Neuronal stem cell (in vitro differentiated cells): ENCODE measurements around the gene SMC3.
"Not testable (repeated sequence)": the region's sequence is repeated elsewhere in the genome, so short reads cannot be mapped to it uniquely, and the experiment has no call there.

ENCODE experiments used
- DNase-seq: peaks from one replicate; pipeline ENCODE4 v3.0.0-alpha.2; 2013; ENCODE audit warnings: low spot score
- H2AFZ ChIP-seq: one replicate; pipeline ENCODE4 v1.6.1; 2013; ENCODE audit warnings: mild to moderate bottlenecking, low read length, inconsistent platforms
- H2AK5ac ChIP-seq: 2 replicates; pipeline ENCODE4 v1.6.1; 2013; ENCODE audit warnings: low read depth, mild to moderate bottlenecking, inconsistent platforms, low read length, moderate library complexity, mixed read lengths
- H2BK120ac ChIP-seq: 2 replicates; pipeline ENCODE4 v1.6.1; 2013; ENCODE audit warnings: low read depth, mild to moderate bottlenecking, inconsistent platforms, low read length, moderate library complexity, mixed read lengths
- H2BK12ac ChIP-seq: one replicate; pipeline ENCODE4 v1.6.1; 2013; ENCODE audit warnings: low read length, inconsistent platforms
- H2BK15ac ChIP-seq: 2 replicates; pipeline ENCODE4 v1.6.1; 2013; ENCODE audit warnings: mild to moderate bottlenecking, low read length, inconsistent platforms, mixed read lengths
- H2BK5ac ChIP-seq: one replicate; pipeline ENCODE4 v1.6.1; 2013; ENCODE audit warnings: inconsistent platforms, mild to moderate bottlenecking, low read length, moderate library complexity
- H3K14ac ChIP-seq: one replicate; pipeline ENCODE4 v1.6.1; 2013; ENCODE audit warnings: low read length, inconsistent platforms
- H3K18ac ChIP-seq: 2 replicates; pipeline ENCODE4 v1.6.1; 2013; ENCODE audit warnings: low read length, inconsistent platforms
- H3K23ac ChIP-seq: 2 replicates; pipeline ENCODE4 v1.6.1; 2013; ENCODE audit warnings: low read depth, mild to moderate bottlenecking, mixed read lengths, low read length, inconsistent platforms; ENCODE audit not compliant: poor library complexity
- H3K27ac ChIP-seq: replicated peaks from 3 replicates; pipeline ENCODE4 v1.5.1; 2013; ENCODE audit warnings: low read length, inconsistent platforms
- H3K27me3 ChIP-seq, 3 experiments: 2 replicates each; pipeline ENCODE4 v1.6.1; 2013; ENCODE audit warnings: low read length in 3 of 3, mild to moderate bottlenecking in 2 of 3, inconsistent platforms in 1 of 3, low read depth in 1 of 3, mixed read lengths in 1 of 3, moderate library complexity in 1 of 3; ENCODE audit not compliant: control insufficient read depth in 3 of 3, insufficient read depth in 3 of 3
- H3K36me3 ChIP-seq, 2 donors: replicated peaks in 1 of 2; 2 replicates each; pipeline ENCODE4 v1.6.1; 2013; ENCODE audit warnings: low read length in 2 of 2; ENCODE audit not compliant: control insufficient read depth in 2 of 2, insufficient read depth in 2 of 2
- H3K4ac ChIP-seq: 2 replicates; pipeline ENCODE4 v1.6.1; 2013; ENCODE audit warnings: inconsistent platforms, mild to moderate bottlenecking, low read length, moderate library complexity
- H3K4me1 ChIP-seq, 2 donors: 1 replicate in 1 of 2; 2 replicates in 1 of 2; pipeline ENCODE4 v1.6.1; 2013; ENCODE audit warnings: low read length in 2 of 2, low read depth in 1 of 2; ENCODE audit not compliant: control insufficient read depth in 2 of 2, insufficient read depth in 1 of 2
- H3K4me2 ChIP-seq: one replicate; pipeline ENCODE4 v1.6.1; 2013; ENCODE audit warnings: mild to moderate bottlenecking, low read length, inconsistent platforms; ENCODE audit not compliant: insufficient read depth, poor library complexity, severe bottlenecking
- H3K4me3 ChIP-seq, 2 donors: 2 replicates each; pipeline ENCODE4 v1.5.1; 2013; ENCODE audit warnings: low read length in 2 of 2, mild to moderate bottlenecking in 2 of 2, inconsistent platforms in 1 of 2, moderate library complexity in 1 of 2
- H3K79me1 ChIP-seq: one replicate; pipeline ENCODE4 v1.6.1; 2013; ENCODE audit warnings: low read depth, mild to moderate bottlenecking, inconsistent platforms, low read length, moderate library complexity
- H3K9ac ChIP-seq: one replicate; pipeline ENCODE4 v1.6.1; 2013; ENCODE audit warnings: mild to moderate bottlenecking, low read depth, low read length, inconsistent platforms; ENCODE audit not compliant: poor library complexity
- H3K9me3 ChIP-seq, 2 donors: replicated peaks in 1 of 2; 2 replicates each; pipeline versions ENCODE3 to v1.6.1; 2013; ENCODE audit warnings: low read length in 2 of 2, mild to moderate bottlenecking in 2 of 2, inconsistent platforms in 1 of 2, low read depth in 1 of 2, mixed read lengths in 1 of 2, moderate library complexity in 1 of 2; ENCODE audit not compliant: control insufficient read depth in 2 of 2, insufficient read depth in 1 of 2
- H4K8ac ChIP-seq: one replicate; pipeline ENCODE4 v1.6.1; 2013; ENCODE audit warnings: low read depth, mild to moderate bottlenecking, inconsistent platforms, low read length, moderate library complexity
- H4K91ac ChIP-seq: one replicate; pipeline ENCODE4 v1.6.1; 2013; ENCODE audit warnings: low read length, low read depth, mild to moderate bottlenecking, inconsistent platforms; ENCODE audit not compliant: poor library complexity
- WGBS, 2 donors: extraction: QIAGEN DNeasy Blood & Tissue Kit; methylation state at CpG; one replicate each; pipeline ENCODE4 v1.1.7; 2013; ENCODE audit warnings: missing lambda C conversion rate in 2 of 2, mixed read lengths in 1 of 2; ENCODE audit not compliant: insufficient read length in 2 of 2, insufficient replicate concordance in 1 of 2; ENCODE audit errors: extremely low coverage in 2 of 2; 5-methylcytosine and 5-hydroxymethylcytosine counted together

Gene SMC3

GRCh38 chr10:110638319-110638718, 70.8 kb downstream of the SMC3 start:
- no peak overlapping the region for H3K18ac ChIP-seq
- H3K4me3 ChIP-seq, result no peak overlapping the region
- no peak for DNase-seq
- no peak overlapping the region for H3K23ac ChIP-seq
- H3K4me2 ChIP-seq, result no peak overlapping the region
- H4K91ac ChIP-seq, result no peak overlapping the region
- no peak overlapping the region for H2AFZ ChIP-seq
- H3K27ac ChIP-seq, result no peak overlapping the region
- H2BK120ac ChIP-seq, result no peak overlapping the region
- H3K79me1 ChIP-seq, result no peaks in the 10 kb centered on the region
- peaks cover 2 to 46% (median 14%) of the 10 kb centered on the region in 3 experiments for H3K27me3 ChIP-seq
- H3K36me3 ChIP-seq, result no peaks in the 10 kb centered on the region
- H3K9me3 ChIP-seq, result no peaks in the 10 kb centered on the region
- no peak overlapping the region for H2AK5ac ChIP-seq
- H4K8ac ChIP-seq, result no peak overlapping the region
- no peak overlapping the region for H3K14ac ChIP-seq
- no peak overlapping the region for H2BK15ac ChIP-seq
- no CpG with 5 or more reads among the region's 3 CpGs for WGBS, 2 donors
- no peak overlapping the region for H3K4ac ChIP-seq
- no peak overlapping the region for H3K9ac ChIP-seq
- H2BK12ac ChIP-seq, result no peak overlapping the region
- H3K4me1 ChIP-seq, result peaks cover 17% of the 10 kb centered on the region in 2 donors
- no peak overlapping the region for H2BK5ac ChIP-seq

GRCh38 chr10:110639046-110639445, 71.6 kb downstream of the SMC3 start:
- not testable (repeated sequence) for H3K36me3 ChIP-seq, H3K23ac ChIP-seq, H3K79me1 ChIP-seq, H3K14ac ChIP-seq, H3K18ac ChIP-seq, H2AK5ac ChIP-seq, DNase-seq, H3K4me2 ChIP-seq, H4K91ac ChIP-seq, H4K8ac ChIP-seq, H3K4me3 ChIP-seq, H3K9me3 ChIP-seq, H2BK15ac ChIP-seq, H2BK12ac ChIP-seq, H3K4ac ChIP-seq, H2AFZ ChIP-seq, H2BK5ac ChIP-seq, H2BK120ac ChIP-seq, H3K27ac ChIP-seq, H3K9ac ChIP-seq
- no CpG with 5 or more reads among the region's 6 CpGs for WGBS, 2 donors
- Histone ChIP-seq H3K4me1 (peaks cover 17 to 20% of the 10 kb centered on the region in 2 donors), H3K27me3 (peaks cover 7 to 53% (median 21%) of the 10 kb centered on the region in 3 experiments)

GRCh38 chr10:110639858-110640257, 72.4 kb downstream of the SMC3 start:
- not testable (repeated sequence) for H3K18ac ChIP-seq
- no CpG with 5 or more reads among the region's 6 CpGs for WGBS, 2 donors

GRCh38 chr10:110641256-110641655, 73.8 kb downstream of the SMC3 start:
- Histone ChIP-seq H3K9ac (no peak overlapping the region), H2BK12ac (no peak overlapping the region), H2BK5ac (no peak overlapping the region), H3K4me1 (peaks cover 21 to 23% of the 10 kb centered on the region in 2 donors), H3K14ac (no peak overlapping the region), H2AFZ (no peak overlapping the region), H3K4ac (no peak overlapping the region), H3K27ac (no peak overlapping the region), H3K79me1 (no peaks in the 10 kb centered on the region), H3K9me3 (no peaks in the 10 kb centered on the region), H2BK120ac (no peak overlapping the region), H2AK5ac (no peak overlapping the region), H3K4me3 (no peak overlapping the region), H3K18ac (no peak overlapping the region), H3K27me3 (peaks cover 9 to 65% (median 35%) of the 10 kb centered on the region in 3 experiments), H3K4me2 (no peak overlapping the region), H4K8ac (no peak overlapping the region), H3K36me3 (no peaks in the 10 kb centered on the region), H4K91ac (no peak overlapping the region), H3K23ac (no peak overlapping the region), H2BK15ac (no peak overlapping the region)
- no peak for DNase-seq
- no CpG with 5 or more reads among the region's 5 CpGs for WGBS, 2 donors

More at GRCh38 chr10:110639858-110640257, 72.4 kb downstream of the SMC3 start:
- H4K8ac ChIP-seq, H3K27ac ChIP-seq, H3K14ac ChIP-seq, H2AFZ ChIP-seq, H3K4ac ChIP-seq, H2BK5ac ChIP-seq, DNase-seq, H2BK12ac ChIP-seq, H3K36me3 ChIP-seq, H2AK5ac ChIP-seq, H3K23ac ChIP-seq, H3K4me2 ChIP-seq, H2BK15ac ChIP-seq, H3K9ac ChIP-seq, H3K4me3 ChIP-seq, H2BK120ac ChIP-seq, H3K79me1 ChIP-seq, H3K9me3 ChIP-seq, H4K91ac ChIP-seq: not testable (repeated sequence)
- H3K4me1 ChIP-seq, result peaks cover 19 to 23% of the 10 kb centered on the region in 2 donors
- peaks cover 7 to 56% (median 29%) of the 10 kb centered on the region in 3 experiments for H3K27me3 ChIP-seq
